K562 (cell line): ENCODE results near the gene LCN15. TPM values are rescaled to one million over a fixed set of nuclear protein-coding genes. Genes with fewer than 3 reads are reported as not detected.

ENCODE experiments used
- E4F1 ChIP-seq: fragments of 250-450 bp; sonication (Bioruptor Pico); IDR thresholded peaks from 2 replicates; pipeline ENCODE4 v1.5.0; 2021; ENCODE audit warnings: mild to moderate bottlenecking, borderline replicate concordance
- GATAD2B ChIP-seq: fragments of 450-650 bp; IDR thresholded peaks from 2 replicates; pipeline ENCODE4 v1.6.1; 2017; ENCODE audit warnings: mild to moderate bottlenecking, borderline replicate concordance
- HDAC3 ChIP-seq: fragments of 450-650 bp; IDR thresholded peaks from 2 replicates; pipeline ENCODE4 v1.6.1; 2018; ENCODE audit warnings: borderline replicate concordance, mild to moderate bottlenecking, moderate library complexity; ENCODE audit not compliant: partially characterized antibody
- ILK ChIP-seq: fragments of 450-650 bp; IDR thresholded peaks from 2 replicates; pipeline ENCODE4 v1.6.1; 2016; ENCODE audit warnings: missing genetic modification characterization, low read depth, mild to moderate bottlenecking, missing compliant biosample characterization, moderate library complexity, borderline replicate concordance
- IRF9 ChIP-seq: fragments of 450-650 bp; IDR thresholded peaks from 2 replicates; pipeline ENCODE4 v1.6.1; 2016; ENCODE audit warnings: missing biosample characterization, missing genetic modification characterization
- MEF2A ChIP-seq: IDR thresholded peaks from 2 replicates; pipeline ENCODE4 v1.6.1; 2011; ENCODE audit warnings: low read depth, mild to moderate bottlenecking, low read length, moderate library complexity; ENCODE audit not compliant: control insufficient read depth
- NEUROD1 ChIP-seq: fragments of 150-350 bp; IDR thresholded peaks from 2 replicates; pipeline ENCODE4 v1.6.1; 2014; ENCODE audit warnings: borderline replicate concordance, low read length, low read depth; ENCODE audit not compliant: partially characterized antibody
- SMARCB1 ChIP-seq: IDR thresholded peaks from 2 replicates; pipeline ENCODE4 v1.6.1; 2011; ENCODE audit warnings: improper control_type of control experiment, low read depth; ENCODE audit not compliant: insufficient read length
- THRA ChIP-seq: fragments of 450-650 bp; IDR thresholded peaks from 2 replicates; pipeline ENCODE4 v1.6.1; 2017; ENCODE audit warnings: mild to moderate bottlenecking, moderate library complexity
- THRAP3 ChIP-seq: fragments of 450-650 bp; IDR thresholded peaks from 2 replicates; pipeline ENCODE4 v1.6.1; 2016; ENCODE audit warnings: mild to moderate bottlenecking, inconsistent platforms, borderline replicate concordance
- ZNF239 ChIP-seq: fragments of 250-450 bp; sonication (Bioruptor Pico); IDR thresholded peaks from 2 replicates; pipeline ENCODE4 v1.4.0; 2020; ENCODE audit warnings: mild to moderate bottlenecking
- polyA plus RNA-seq, 8 experiments: library from polyadenylated mRNA; depleted of rRNA in 4 of 8; stranded (reverse) in 5 of 8; unstranded in 3 of 8; fragments of >200 nt; fragmentation: Nextera tagmentation in 2 of 8; fragmentation: Illumina TruSeq in 1 of 8; extraction: Ambion mirVana in 2 of 8; extraction: Trizol in 1 of 8; gene quantifications; 2 replicates each; pipeline versions ENCODE4 v1.2.1 to v1.2.3, GENCODE V29; 2011 to 2014; ENCODE audit warnings: inconsistent platforms in 1 of 8, missing spikeins in 1 of 8
- total RNA-seq, 7 experiments: library from RNA; depleted of rRNA in 6 of 7; stranded (reverse); fragments of >200 nt in 6 of 7; fragmentation: Illumina TruSeq in 2 of 7; extraction: Trizol in 2 of 7; gene quantifications; 2 replicates each; pipeline versions ENCODE4 v1.2.1 to v1.2.3, GENCODE V29; 2011 to 2021; ENCODE audit warnings: low replicate concordance in 1 of 7
- TF ChIP-seq, protein P1 (sequence below): IDR thresholded peaks from 2 replicates; pipeline ENCODE4 v1.6.1; 2014; ENCODE audit warnings: antibody characterized with exemption
- TF ChIP-seq, protein P2 (sequence below): fragments of 250-450 bp; sonication (Bioruptor Pico); IDR thresholded peaks from 2 replicates; pipeline ENCODE4 v1.8.0; 2021; ENCODE audit warnings: mild to moderate bottlenecking, moderate library complexity
- TF ChIP-seq, protein P3 (sequence below): fragments of 450-650 bp; conservative IDR thresholded peaks from 2 replicates; pipeline ENCODE4 v1.6.1; 2016; ENCODE audit warnings: missing genetic modification characterization, low read depth, mild to moderate bottlenecking, control low read depth, missing compliant biosample characterization
- TF ChIP-seq, protein P4 (sequence below): fragments of 250-450 bp; sonication (Bioruptor Pico); IDR thresholded peaks from 2 replicates; pipeline ENCODE4 v1.8.0; 2022; ENCODE audit warnings: inconsistent platforms, mild to moderate bottlenecking, moderate library complexity, borderline replicate concordance

The LCN15 gene
- total and polyA plus RNA-seq, 9 of the 15 experiments (the other 6 are each of a cell fraction or from before 2014, with no cell fraction given), result 0.66 TPM; not detected in 8

DNA sequence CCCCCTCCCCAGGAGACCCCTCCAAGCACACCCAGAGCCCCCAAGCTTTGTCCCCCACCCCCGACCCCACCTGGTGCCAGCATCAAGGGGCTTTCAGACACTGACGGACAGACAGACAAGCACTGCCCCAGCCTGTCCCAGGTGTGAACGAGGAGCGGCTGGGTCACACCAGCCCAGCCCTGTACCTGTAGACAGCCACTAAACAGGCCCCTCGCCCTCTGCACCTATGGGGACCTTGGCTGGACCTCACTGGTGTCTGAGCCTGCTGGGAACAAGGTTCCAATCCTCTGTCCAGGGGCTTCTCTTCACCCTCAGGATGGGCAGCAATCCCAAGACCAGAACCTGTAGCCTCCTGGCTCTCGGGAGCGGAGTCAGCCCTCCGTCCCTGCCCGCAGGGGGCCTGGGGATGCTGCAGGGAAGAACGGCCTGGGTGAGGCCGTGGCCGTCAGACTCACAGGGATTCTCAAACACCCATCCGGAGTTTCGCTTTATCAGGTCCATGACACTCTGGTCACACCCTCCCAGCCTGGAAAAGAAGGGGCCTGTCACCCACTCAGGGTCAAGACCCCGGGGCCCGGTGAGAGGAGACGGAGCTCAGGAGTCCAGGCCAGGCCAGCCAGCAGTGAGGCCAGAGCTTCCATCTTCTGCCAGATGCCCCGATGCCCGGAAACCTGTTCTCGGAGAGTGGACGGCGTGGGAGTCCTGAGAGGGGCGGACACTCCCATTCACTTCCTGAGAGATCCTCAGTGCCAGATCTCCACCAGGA, 18.7 kb downstream of the LCN15 start (continued):
- no peak for TF ChIP-seq THRA
- TF ChIP-seq NEUROD1, result no peak
- TF ChIP-seq, protein P1, sequence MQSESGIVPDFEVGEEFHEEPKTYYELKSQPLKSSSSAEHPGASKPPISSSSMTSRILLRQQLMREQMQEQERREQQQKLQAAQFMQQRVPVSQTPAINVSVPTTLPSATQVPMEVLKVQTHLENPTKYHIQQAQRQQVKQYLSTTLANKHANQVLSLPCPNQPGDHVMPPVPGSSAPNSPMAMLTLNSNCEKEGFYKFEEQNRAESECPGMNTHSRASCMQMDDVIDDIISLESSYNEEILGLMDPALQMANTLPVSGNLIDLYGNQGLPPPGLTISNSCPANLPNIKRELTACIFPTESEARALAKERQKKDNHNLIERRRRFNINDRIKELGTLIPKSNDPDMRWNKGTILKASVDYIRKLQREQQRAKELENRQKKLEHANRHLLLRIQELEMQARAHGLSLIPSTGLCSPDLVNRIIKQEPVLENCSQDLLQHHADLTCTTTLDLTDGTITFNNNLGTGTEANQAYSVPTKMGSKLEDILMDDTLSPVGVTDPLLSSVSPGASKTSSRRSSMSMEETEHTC, result no peak
- TF ChIP-seq THRAP3, result no peak
- no peak for TF ChIP-seq GATAD2B
- TF ChIP-seq IRF9, result no peak
- no peak for TF ChIP-seq ZNF239
- TF ChIP-seq HDAC3, result no peak
- TF ChIP-seq, protein P2, sequence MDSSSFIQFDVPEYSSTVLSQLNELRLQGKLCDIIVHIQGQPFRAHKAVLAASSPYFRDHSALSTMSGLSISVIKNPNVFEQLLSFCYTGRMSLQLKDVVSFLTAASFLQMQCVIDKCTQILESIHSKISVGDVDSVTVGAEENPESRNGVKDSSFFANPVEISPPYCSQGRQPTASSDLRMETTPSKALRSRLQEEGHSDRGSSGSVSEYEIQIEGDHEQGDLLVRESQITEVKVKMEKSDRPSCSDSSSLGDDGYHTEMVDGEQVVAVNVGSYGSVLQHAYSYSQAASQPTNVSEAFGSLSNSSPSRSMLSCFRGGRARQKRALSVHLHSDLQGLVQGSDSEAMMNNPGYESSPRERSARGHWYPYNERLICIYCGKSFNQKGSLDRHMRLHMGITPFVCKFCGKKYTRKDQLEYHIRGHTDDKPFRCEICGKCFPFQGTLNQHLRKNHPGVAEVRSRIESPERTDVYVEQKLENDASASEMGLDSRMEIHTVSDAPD, result no peak
- no peak for TF ChIP-seq MEF2A
- TF ChIP-seq ILK (tag), result no peak
- TF ChIP-seq E4F1 (CRISPR knock-in tag), result no peak
- TF ChIP-seq, protein P3, sequence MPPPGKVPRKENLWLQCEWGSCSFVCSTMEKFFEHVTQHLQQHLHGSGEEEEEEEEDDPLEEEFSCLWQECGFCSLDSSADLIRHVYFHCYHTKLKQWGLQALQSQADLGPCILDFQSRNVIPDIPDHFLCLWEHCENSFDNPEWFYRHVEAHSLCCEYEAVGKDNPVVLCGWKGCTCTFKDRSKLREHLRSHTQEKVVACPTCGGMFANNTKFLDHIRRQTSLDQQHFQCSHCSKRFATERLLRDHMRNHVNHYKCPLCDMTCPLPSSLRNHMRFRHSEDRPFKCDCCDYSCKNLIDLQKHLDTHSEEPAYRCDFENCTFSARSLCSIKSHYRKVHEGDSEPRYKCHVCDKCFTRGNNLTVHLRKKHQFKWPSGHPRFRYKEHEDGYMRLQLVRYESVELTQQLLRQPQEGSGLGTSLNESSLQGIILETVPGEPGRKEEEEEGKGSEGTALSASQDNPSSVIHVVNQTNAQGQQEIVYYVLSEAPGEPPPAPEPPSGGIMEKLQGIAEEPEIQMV (tag), result no peak
- TF ChIP-seq, protein P4, sequence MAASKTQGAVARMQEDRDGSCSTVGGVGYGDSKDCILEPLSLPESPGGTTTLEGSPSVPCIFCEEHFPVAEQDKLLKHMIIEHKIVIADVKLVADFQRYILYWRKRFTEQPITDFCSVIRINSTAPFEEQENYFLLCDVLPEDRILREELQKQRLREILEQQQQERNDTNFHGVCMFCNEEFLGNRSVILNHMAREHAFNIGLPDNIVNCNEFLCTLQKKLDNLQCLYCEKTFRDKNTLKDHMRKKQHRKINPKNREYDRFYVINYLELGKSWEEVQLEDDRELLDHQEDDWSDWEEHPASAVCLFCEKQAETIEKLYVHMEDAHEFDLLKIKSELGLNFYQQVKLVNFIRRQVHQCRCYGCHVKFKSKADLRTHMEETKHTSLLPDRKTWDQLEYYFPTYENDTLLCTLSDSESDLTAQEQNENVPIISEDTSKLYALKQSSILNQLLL, result no peak
- TF ChIP-seq SMARCB1, result no peak
